Muscle of back (tissue), 11 donors: ENCODE data around the gene EPHB1. TPM values are rescaled to one million over a fixed set of nuclear protein-coding genes. Genes with fewer than 3 reads are reported as not detected.
A peak's percentile ranks its signal among the peaks of the same experiment; 100 is the strongest.

Experiments
- DNase-seq, 3 donors: peaks; one replicate each; pipeline versions ENCODE4 v3.0.0 to v3.0.0-alpha.2; 2013
- polyA plus RNA-seq, 10 donors: library from polyadenylated mRNA; unstranded; fragments of 120-200 nt; gene quantifications; one replicate each; pipeline ENCODE4 v1.2.1, GENCODE V29; 2013; ENCODE audit not compliant: insufficient read length in 10 of 10

EPHB1 gene
- polyA plus RNA-seq, 10 donors, result 21.9 to 44.0 (median 36.0) TPM

DNA sequence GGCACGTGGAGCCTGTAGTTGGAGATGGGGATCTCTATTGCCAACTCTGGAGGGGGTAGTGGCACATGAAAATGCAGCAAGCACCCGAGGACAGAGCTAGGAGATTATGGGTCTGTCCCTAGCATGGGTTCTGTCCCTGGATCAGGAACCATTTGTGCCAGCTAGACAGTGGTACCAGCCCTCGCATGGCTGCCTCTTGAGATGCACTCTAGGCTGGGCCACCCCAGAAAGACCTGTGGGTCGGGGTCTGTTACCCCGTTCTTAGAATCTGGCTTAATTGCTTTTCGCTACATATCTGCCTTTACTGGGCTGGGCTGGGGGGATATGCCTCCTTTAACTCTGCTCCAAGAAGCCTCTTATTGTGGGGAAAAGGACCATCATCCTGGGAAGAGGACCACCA lies 54.5 kb downstream of the EPHB1 start:
- no peak for DNase-seq

DNA sequence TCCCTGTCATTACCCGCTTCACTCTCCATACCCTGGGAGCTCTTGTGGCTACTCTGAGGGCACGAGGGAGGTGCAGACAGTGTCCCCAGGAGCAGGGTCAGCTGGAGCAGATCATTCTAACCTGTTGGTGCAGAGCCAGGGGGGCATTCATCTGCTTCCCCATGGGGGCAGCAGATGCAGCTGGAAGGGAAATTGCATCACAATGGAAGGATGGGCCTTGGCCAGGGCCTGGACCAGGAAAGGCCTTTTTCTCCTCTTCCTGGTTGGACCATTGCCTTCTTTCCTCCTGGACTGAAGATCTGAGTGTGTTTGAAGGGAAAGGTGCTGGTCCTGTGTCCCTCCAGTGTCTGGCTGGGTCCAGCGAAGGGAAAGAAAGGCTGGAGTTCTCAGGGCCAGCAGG lies 55.7 kb downstream of the EPHB1 start:
- DNase-seq, result peak in 1 of 3 donors; percentile 18

DNA sequence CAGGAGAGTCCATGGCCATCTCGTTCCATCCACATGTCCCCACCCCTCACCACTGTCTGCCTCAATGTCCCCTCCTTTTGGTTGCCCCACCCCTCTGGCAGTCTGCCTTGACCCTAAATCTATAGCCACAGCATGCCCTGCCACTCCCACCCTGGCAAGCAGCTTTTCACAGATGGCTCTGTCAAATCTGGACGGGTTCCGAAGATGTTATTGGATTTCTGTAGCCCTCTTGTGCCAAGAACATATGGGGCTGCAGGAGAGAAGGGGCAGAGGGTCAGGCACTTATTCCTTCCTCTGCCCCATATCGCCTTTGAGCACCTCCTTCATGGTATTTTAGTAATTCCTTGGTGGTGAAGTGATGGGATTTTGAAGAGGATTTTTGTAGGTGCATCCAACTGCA lies 57.1 kb downstream of the EPHB1 start:
- no peak for DNase-seq

DNA sequence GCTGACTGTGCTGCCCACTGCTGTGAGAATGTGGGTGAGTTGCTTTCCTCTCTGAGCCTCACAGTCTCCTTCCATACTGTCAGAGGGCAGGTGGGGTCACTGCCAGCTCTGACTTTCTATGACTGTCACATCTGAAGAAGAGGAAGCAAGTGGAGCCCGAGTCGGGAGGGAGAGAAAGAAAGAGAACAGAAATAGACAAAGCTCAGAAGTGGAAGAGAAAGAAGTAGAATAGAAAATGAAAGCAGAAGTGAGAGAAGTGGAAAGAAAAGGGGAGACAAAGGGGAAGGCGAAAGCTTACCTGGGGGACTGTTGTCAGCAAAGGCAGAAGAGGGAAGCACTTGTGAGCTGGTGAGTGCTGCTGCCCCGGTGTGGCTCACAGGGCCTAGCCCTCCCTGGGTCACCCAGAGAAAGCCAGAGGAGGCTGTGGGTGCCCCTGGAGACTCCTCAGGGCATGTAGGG lies 57.9 kb downstream of the EPHB1 start:
- peak in 1 of 3 donors; percentile 11 for DNase-seq

GRCh38 chr3:134854254-134854653 lies 59.2 kb downstream of the EPHB1 start:
- DNase-seq, result no peak

- DNase-seq, result no peak
These were observed 62.3 kb downstream of the EPHB1 start for GRCh38 chr3:134857356-134857755.

GRCh38 chr3:134857776-134858362 lies 62.8 kb downstream of the EPHB1 start:
- no peak for DNase-seq

- no peak for DNase-seq
These were observed 63.5 kb downstream of the EPHB1 start for GRCh38 chr3:134858441-134859035.

DNA sequence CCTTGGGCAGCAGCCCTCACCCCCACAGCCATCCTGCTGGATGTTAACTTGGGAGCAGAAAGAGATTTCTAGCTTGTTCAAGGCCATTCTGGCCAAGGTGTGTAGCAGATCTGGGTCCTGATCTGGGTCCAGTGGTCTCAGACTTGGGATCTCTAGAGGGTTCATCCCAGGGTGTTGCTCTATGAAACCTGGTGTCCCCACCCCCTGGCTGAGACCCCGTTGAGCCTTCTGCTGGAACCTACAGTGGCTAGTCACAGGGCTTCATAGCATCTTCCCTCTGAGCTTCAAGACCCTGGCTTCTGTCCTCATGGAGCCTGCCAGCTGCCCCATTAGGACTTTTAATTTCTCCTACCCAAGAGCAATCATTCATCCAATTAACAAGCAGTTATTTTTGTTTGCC lies 64.3 kb downstream of the EPHB1 start:
- no peak for DNase-seq

DNA sequence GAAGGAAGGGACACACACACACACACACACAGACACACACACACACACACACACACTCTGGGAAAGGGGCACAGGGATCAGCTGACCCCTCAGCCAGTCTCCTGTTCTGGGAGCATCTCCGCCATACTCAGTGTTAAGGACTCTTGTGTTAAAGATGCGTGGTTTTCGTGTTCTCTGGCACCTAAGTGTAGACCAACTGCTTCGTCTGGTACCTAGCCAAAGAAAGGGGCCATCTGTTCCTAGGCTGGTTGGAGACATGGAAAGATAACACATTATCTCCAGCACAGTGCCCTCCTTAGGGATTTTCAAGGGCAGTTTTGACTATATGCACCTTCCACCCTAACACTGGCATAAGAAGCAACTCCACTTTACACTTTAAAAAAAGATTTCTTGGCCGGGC lies 65.1 kb downstream of the EPHB1 start:
- no peak for DNase-seq

DNA sequence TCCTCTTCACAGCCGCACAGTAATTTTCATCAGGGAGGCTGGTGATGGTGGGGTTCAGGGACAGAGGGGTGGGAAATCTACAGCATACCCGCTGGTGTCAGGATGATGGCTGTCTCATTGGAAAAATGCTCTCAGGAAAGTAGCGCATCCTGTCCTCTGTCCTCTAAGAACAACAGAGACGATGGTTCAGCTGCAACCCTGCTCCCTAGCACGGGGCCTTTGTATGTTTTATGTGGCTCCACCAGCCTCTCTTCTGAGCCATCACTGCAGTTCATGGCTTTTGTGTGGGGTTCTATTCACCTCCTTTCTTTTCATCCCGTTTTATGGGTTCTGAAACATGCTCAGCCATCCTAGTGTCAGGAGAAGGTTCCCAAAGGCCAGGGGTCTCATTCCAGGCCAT lies 68.9 kb downstream of the EPHB1 start:
- DNase-seq, result no peak

DNA sequence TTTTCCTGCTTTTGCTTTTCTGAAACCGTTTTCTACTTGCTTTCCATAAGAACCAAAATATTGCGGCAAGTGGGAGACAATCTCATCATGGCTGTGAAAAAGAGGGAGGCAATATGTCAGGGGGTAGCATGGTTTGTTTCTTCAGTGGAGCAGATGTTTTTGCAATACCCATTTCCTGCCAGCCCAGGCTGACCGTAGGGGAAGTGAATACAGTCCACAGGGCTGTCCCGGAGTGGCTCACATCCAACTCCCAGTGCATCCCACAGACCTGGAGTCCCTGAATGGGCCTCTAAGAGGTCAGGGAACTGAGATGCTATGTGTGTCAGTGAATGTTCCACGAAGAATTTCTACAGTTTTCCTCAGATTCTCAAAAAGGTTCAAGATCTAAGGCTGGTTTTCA lies 69.6 kb downstream of the EPHB1 start:
- DNase-seq, result peak in 1 of 3 donors; percentile 33

GRCh38 chr3:134867277-134867676 lies 72.2 kb downstream of the EPHB1 start:
- no peak for DNase-seq

DNA sequence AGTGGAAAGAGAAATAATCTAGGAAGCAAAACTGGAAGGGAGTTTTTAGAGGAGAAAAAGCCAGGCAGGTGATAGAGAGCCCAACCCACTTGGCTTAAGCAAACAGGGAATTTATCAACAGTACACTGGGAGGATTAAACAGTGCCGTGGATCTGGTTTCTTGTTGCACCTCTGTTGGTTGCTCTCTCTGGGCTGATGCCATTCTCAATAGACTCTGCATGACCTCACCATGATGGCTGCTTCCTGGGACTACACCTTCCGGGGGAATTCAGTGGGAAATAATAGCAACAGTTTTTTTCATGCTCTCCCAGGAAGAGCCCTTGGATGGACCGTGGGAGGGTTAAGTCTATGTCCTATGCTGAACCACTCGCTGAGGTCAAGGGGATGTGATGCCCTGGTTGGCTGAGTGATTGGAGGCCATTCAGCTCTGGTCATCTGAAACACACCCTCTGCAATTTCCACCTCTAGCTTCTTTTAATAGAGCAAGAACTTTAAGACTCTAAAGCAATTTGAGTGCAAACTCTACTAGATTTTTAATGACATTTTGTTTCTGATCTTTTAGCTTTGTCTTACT lies 74.2 kb downstream of the EPHB1 start:
- DNase-seq, result no peak

GRCh38 chr3:134871818-134872217 lies 76.8 kb downstream of the EPHB1 start:
- no peak for DNase-seq

GRCh38 chr3:134872440-134873388 lies 77.7 kb downstream of the EPHB1 start:
- no peak for DNase-seq

GRCh38 chr3:134873789-134874188 lies 78.7 kb downstream of the EPHB1 start:
- DNase-seq, result no peak

GRCh38 chr3:134874737-134875413 lies 79.8 kb downstream of the EPHB1 start:
- DNase-seq, result peak in 1 of 3 donors; percentile 23

DNA sequence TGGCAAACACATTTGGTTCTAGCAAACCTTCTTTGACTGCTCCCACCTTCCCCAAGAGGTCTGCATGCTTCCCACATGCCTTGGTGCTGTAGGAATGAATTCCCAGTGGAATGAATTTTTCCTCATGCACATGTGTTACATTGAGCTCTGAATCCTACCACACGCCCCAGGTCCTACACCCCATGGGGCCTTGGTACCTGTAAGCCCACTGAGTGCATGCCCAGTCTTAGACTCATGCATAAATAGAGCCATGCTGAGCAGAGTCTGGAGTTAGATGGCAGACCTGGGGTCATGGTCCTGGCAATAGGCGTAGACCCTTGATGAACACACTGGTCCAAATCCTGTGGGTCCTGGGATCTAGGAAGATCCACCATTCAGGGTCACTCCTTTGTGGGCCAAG lies 81.8 kb downstream of the EPHB1 start:
- DNase-seq, result no peak

DNA sequence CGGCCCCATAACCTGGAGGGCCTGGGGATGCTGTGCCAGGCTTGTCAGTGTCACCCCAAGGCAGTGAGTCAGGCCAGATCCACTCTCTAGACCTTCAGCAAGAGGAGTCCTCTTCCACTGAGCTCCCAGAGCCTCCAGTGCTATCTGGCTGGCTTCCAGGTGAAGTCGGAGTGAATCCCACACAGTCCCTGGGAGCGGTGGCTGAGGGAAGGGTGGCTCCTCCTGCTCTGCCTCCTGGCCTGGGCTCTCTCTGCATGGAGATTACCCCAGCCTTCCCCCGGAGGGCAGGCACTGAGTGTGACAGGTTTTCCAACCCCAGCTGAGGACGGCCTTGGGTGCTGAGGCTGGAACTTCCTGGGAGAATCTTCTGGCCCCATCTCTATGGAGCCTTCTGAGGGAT lies 82.7 kb downstream of the EPHB1 start:
- DNase-seq, result peak in 1 of 3 donors; percentile 12

DNA sequence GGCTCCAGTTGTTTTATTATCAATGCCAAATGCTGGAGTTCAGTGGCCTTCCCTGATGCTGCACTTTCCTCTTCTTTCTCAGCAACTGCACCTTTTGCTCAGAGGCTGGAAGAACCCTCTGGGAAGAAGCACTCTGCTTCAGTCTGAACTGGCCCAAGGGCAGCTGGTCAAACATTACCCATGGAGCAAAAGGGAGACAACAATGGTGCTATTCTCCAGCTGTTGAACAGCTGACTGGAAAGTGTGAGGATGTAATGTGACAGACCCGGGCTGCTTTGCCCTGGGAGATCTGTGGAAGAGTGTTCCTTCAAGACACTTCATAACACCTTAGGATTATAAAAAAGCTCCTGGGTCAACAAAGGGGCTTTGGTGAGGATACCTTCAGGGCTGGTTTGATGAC lies 84.9 kb downstream of the EPHB1 start:
- DNase-seq, result peak; percentile 20 to 27 (median 21)

- DNase-seq, result peak in 1 of 3 donors; percentile 8
These were observed 85.4 kb downstream of the EPHB1 start for GRCh38 chr3:134880431-134880830.
